Adrenal gland (tissue), 12 donors: ENCODE measurements around the gene LYRM4. TPM values are rescaled to one million over a fixed set of nuclear protein-coding genes. Genes with fewer than 3 reads are reported as not detected.

Experiments
- DNase-seq, 7 donors: peaks; one replicate each; pipeline ENCODE4 v3.0.0-alpha.2; 2019 to 2020
- H3K27ac ChIP-seq, 5 donors: fragments of 200-600 bp; sonication (generic) in 4 of 5; 1 replicate in 3 of 5; 2 replicates in 2 of 5; pipeline versions ENCODE4 v1.5.1 to v1.8.0; 2016 to 2020; ENCODE audit warnings: mild to moderate bottlenecking in 1 of 5
- H3K27me3 ChIP-seq: fragments of 200-600 bp; 2 replicates; pipeline ENCODE4 v1.8.0; 2021
- H3K36me3 ChIP-seq, 2 donors: fragments of 200-600 bp; replicated peaks in 1 of 2; 1 replicate in 1 of 2; 2 replicates in 1 of 2; pipeline versions ENCODE4 v1.5.1 to v1.8.0; 2018 to 2022
- H3K4me1 ChIP-seq, 2 donors: fragments of 200-600 bp; replicated peaks in 1 of 2; 1 replicate in 1 of 2; 2 replicates in 1 of 2; pipeline versions ENCODE4 v1.5.1 to v1.8.0; 2018 to 2021
- H3K4me3 ChIP-seq, 4 donors: fragments of 200-600 bp; sonication (generic) in 3 of 4; one replicate each; pipeline ENCODE4 v1.5.1; 2016 to 2018
- H3K9me3 ChIP-seq, 3 donors: fragments of 200-600 bp; sonication (generic) in 1 of 3; replicated peaks in 1 of 3; 1 replicate in 2 of 3; 2 replicates in 1 of 3; pipeline versions ENCODE4 v1.5.1 to v1.8.0; 2016 to 2021
- POLR2A ChIP-seq, 2 donors: fragments of 450-650 bp; IDR thresholded peaks; one replicate each; pipeline ENCODE4 v1.6.1; 2017; ENCODE audit warnings: antibody characterized with exemption in 2 of 2, mild to moderate bottlenecking in 2 of 2, moderate library complexity in 1 of 2
- WGBS, 4 donors: extraction: QIAGEN DNeasy Blood & Tissue Kit in 2 of 4; methylation state at CpG; one replicate each; pipeline versions ENCODE4 v1.1.5 to v1.1.7; 2013 to 2017; 5-methylcytosine and 5-hydroxymethylcytosine counted together
- intact Hi-C, 2 donors: fragments of 100-400 bp; cut with DNase I; formaldehyde crosslinking; loops; one replicate each; pipeline versions ENCODE4 v1.14.1 to v1.15.0; 2022 to 2023
- polyA plus RNA-seq, 3 donors: library from polyadenylated mRNA; stranded (reverse); fragments of 200-250 nt in 2 of 3; fragments of 350-450 nt in 1 of 3; fragmentation: Illumina TruSeq in 1 of 3; extraction: RNeasy Lipid Tissue Mini Kit (QIAGEN cat#74804) in 1 of 3; gene quantifications; one replicate each; pipeline ENCODE4 v1.2.3, GENCODE V29; 2013 to 2014
- total RNA-seq, 9 donors: library from RNA; depleted of rRNA in 4 of 9; stranded (reverse); fragments of >200 nt in 4 of 9; fragments of 120-200 nt in 1 of 9; fragmentation: NEBNext Ultra II Directional in 1 of 9; extraction: Animal tissue kit (Norgen Biotek cat#: 25700) in 1 of 9; gene quantifications; one replicate each; pipeline versions ENCODE4 v1.1.0 to v1.2.4, GENCODE V29; 2013 to 2023
- TF ChIP-seq, protein P1 (sequence below), 6 experiments: fragments of 450-650 bp in 4 of 6; fragments of 200-600 bp in 2 of 6; sonication (generic) in 1 of 6; IDR thresholded peaks; 1 replicate in 5 of 6; 2 replicates in 1 of 6; pipeline versions ENCODE4 v1.5.1 to v1.8.0; 2016 to 2021; ENCODE audit warnings: antibody characterized with exemption in 6 of 6, mild to moderate bottlenecking in 2 of 6, moderate library complexity in 1 of 6
- donor health status: healthy with polysubstance abuse.
- donor health status: Bipolar disorder and iron deficiency.
- donor health status: DM: yes; HTN: yes; CAD: no.
- donor health status: DM: no; HTN: no; CAD: no.
- donor health status: DM: no; HTN: no; CAD: no.
- donor health status: DM: yes; HTN: yes; CAD: no.

LYRM4 gene
- total and polyA plus RNA-seq, 12 donors: 16.1 to 65.1 (median 29.9) TPM

DNA sequence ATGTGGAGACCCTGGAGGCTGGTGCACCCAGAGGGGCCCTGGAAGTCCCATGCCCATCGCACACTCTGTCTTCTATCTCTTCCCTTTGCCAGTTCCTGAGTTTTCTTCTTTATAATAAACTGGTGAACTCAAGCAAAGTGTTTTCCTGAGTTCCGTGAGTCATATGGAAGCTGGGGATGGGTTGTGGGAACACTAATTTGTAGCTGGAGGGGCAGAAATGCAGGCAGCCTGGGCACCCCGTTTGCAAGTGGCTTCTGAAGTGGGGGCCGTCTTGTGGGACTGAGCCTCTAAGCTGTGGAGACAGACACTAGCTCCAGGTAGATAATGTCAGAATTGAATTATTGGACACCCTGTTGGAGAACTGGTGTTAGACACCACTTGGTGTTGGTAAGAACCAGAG, 178.8 kb downstream of the LYRM4 start:
- H3K4me3 ChIP-seq: no peak overlapping the region
- intact Hi-C loops: no loop called here
- H3K27me3 ChIP-seq: no peaks in the 10 kb centered on the region
- H3K27ac ChIP-seq: peak overlapping the region; percentile 41 to 98 (median 89)
- H3K4me1 ChIP-seq: peaks cover 26 to 43% of the 10 kb centered on the region in 2 donors
- TF ChIP-seq, protein P1, sequence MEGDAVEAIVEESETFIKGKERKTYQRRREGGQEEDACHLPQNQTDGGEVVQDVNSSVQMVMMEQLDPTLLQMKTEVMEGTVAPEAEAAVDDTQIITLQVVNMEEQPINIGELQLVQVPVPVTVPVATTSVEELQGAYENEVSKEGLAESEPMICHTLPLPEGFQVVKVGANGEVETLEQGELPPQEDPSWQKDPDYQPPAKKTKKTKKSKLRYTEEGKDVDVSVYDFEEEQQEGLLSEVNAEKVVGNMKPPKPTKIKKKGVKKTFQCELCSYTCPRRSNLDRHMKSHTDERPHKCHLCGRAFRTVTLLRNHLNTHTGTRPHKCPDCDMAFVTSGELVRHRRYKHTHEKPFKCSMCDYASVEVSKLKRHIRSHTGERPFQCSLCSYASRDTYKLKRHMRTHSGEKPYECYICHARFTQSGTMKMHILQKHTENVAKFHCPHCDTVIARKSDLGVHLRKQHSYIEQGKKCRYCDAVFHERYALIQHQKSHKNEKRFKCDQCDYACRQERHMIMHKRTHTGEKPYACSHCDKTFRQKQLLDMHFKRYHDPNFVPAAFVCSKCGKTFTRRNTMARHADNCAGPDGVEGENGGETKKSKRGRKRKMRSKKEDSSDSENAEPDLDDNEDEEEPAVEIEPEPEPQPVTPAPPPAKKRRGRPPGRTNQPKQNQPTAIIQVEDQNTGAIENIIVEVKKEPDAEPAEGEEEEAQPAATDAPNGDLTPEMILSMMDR (IDR thresholded peaks at IDR 0.05): no peak
- no peak for TF ChIP-seq POLR2A (IDR thresholded peaks at IDR 0.05)
- no peak for DNase-seq
- WGBS, 4 donors: 56 to 86% (median 66%) methylated on average over 4 of the region's 4 CpGs
- H3K36me3 ChIP-seq: no peaks in the 10 kb centered on the region
- no peaks in the 10 kb centered on the region for H3K9me3 ChIP-seq

DNA sequence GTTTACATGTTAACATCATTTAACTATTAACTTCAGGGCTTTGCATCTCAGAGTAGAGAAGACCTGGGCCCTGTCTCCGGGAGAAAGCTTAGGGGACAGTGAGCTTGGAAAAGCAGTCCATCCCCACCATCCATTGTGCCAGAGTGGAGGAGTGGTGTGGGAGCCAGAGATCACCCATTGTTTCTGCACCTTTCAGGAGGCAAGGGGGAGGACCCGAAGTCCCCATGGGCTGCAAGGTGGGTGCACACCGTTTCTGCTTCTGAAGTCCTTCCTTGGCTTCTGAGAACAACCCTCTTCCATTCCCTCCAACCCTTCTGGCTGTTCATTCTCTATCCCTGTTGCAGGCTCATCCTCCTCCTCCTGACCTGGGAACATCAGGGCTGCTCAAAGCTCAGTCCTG, 179.6 kb downstream of the LYRM4 start:
- TF ChIP-seq, protein P1 (IDR thresholded peaks at IDR 0.05): no peak
- TF ChIP-seq POLR2A (IDR thresholded peaks at IDR 0.05): no peak
- no peak for DNase-seq
- Histone ChIP-seq H3K4me1 (peaks cover 23 to 35% of the 10 kb centered on the region in 2 donors), H3K4me3 (no peak overlapping the region), H3K27ac (peak overlapping the region in 1 of 5 donors; percentile 98), H3K9me3 (no peaks in the 10 kb centered on the region), H3K36me3 (no peaks in the 10 kb centered on the region), H3K27me3 (no peaks in the 10 kb centered on the region)
- intact Hi-C loops: no loop called here
- WGBS, 4 donors: 90 to 95% (median 93%) methylated on average over 3 of the region's 3 CpGs

DNA sequence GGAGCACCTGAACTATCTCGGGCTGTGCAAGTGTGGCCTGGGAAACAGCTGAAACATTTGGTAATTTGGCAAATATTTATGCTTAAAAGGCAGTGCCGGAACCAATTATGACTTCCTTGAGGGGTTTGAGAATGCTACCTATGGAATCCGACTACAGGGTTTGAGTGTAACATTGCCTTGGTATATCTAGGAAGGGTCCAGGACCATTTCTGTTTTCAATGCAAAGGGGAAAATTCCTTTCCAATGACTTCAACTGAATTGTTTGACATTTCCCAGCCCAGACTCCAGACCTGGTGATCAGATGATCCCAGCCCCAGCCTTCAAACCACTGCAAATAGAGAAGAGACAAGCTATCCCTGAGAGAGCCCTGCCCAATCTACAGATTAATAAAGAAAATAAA, 180.2 kb downstream of the LYRM4 start:
- peaks cover 19 to 29% of the 10 kb centered on the region in 2 donors for H3K4me1 ChIP-seq
- 64 to 78% (median 72%) methylated on average over 3 of the region's 3 CpGs for WGBS, 4 donors
- H3K27me3 ChIP-seq: no peaks in the 10 kb centered on the region
- no peak overlapping the region for H3K4me3 ChIP-seq
- no peak for DNase-seq
- no peak overlapping the region for H3K27ac ChIP-seq
- no peaks in the 10 kb centered on the region for H3K9me3 ChIP-seq
- TF ChIP-seq, protein P1 (IDR thresholded peaks at IDR 0.05): no peak
- TF ChIP-seq POLR2A (IDR thresholded peaks at IDR 0.05): no peak
- intact Hi-C loops: no loop called here
- no peaks in the 10 kb centered on the region for H3K36me3 ChIP-seq

DNA sequence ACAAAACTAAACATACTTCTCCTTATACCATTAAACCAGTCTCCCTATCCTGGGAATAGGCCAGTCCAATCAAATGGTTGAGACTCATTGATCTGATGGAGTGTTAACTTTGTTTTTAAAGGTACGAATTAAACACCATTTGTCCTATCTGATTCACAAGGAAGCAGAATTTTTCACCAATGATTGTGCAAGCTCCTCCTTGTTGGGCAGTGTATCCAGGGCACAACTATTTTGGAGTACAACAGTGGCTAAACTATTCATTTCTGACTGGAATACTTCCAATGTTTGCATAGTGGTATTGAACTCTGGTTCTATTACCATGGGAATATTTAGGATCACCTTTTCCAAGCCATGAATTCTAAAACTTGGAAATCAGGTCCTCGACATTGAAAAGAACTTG, 181.1 kb downstream of the LYRM4 start:
- Histone ChIP-seq H3K9me3 (no peaks in the 10 kb centered on the region), H3K36me3 (no peaks in the 10 kb centered on the region), H3K27me3 (no peaks in the 10 kb centered on the region), H3K4me3 (no peak overlapping the region), H3K4me1 (peaks cover 19 to 29% of the 10 kb centered on the region in 2 donors), H3K27ac (no peak overlapping the region)
- TF ChIP-seq POLR2A (IDR thresholded peaks at IDR 0.05): no peak
- TF ChIP-seq, protein P1 (IDR thresholded peaks at IDR 0.05): no peak
- WGBS, 4 donors: 86 to 94% (median 91%) methylated on average over 2 of the region's 2 CpGs
- no peak for DNase-seq
- intact Hi-C loops: no loop called here
